MG63 (cell line): ENCODE data around the gene RUVBL2. TPM values are rescaled to one million over a fixed set of nuclear protein-coding genes. Genes with fewer than 3 reads are reported as not detected.

Experiments
- total RNA-seq: library from RNA; depleted of rRNA; stranded (reverse); fragments of >200 nt; shearing (Covaris generic); gene quantifications from 2 replicates; pipeline ENCODE4 v1.2.3, GENCODE V29; 2014; ENCODE audit warnings: low replicate concordance; rRNA removed

The RUVBL2 gene
- total RNA-seq, 1 experiment from 2014 or later = 644 TPM

Other genes starting within 250 kb of the RUVBL2 start
- not detected in 2 replicates for gene IZUMO1, start 247.0 kb upstream of the RUVBL2 start, total RNA-seq
- 0.07 and 0.16 TPM in 2 replicates for gene FUT1, start 241.2 kb upstream of the RUVBL2 start, total RNA-seq
- not detected in 2 replicates for gene FGF21, start 238.4 kb upstream of the RUVBL2 start, total RNA-seq
- gene BCAT2, start 182.9 kb upstream of the RUVBL2 start, total RNA-seq = 21.3 and 59.1 TPM in 2 replicates
- gene HSD17B14, start 157.4 kb upstream of the RUVBL2 start, total RNA-seq = not detected in 2 replicates
- 5.4 and 14.5 TPM in 2 replicates for gene PLEKHA4, start 125.3 kb upstream of the RUVBL2 start, total RNA-seq
- gene PPP1R15A, start 121.5 kb upstream of the RUVBL2 start, total RNA-seq = 26.1 and 36.4 TPM in 2 replicates
- not detected in 2 replicates for gene TULP2, start 95.1 kb upstream of the RUVBL2 start, total RNA-seq
- gene NUCB1, start 93.6 kb upstream of the RUVBL2 start, total RNA-seq = 157 and 236 TPM in 2 replicates
- gene DHDH, start 60.2 kb upstream of the RUVBL2 start, total RNA-seq = not detected in 2 replicates
- 38.2 and 61.4 TPM in 2 replicates for gene BAX, start 39.0 kb upstream of the RUVBL2 start, total RNA-seq
- gene FTL, start 28.6 kb upstream of the RUVBL2 start, total RNA-seq = 880 and 1,766 TPM in 2 replicates
- 34.3 and 46.2 TPM in 2 replicates for gene GYS1, start 578 bp upstream of the RUVBL2 start, total RNA-seq
- gene LHB, start 23.2 kb downstream of the RUVBL2 start, total RNA-seq = not detected in 2 replicates
- not detected in 2 replicates for gene CGB3, start 30.4 kb downstream of the RUVBL2 start, total RNA-seq
- gene CGB2, start 38.0 kb downstream of the RUVBL2 start, total RNA-seq = not detected in 2 replicates
- gene CGB1, start 43.0 kb downstream of the RUVBL2 start, total RNA-seq = not detected in 2 replicates
- not detected in 2 replicates for gene CGB5, start 50.0 kb downstream of the RUVBL2 start, total RNA-seq
- not detected in 2 replicates for gene CGB8, start 55.2 kb downstream of the RUVBL2 start, total RNA-seq
- not detected in 2 replicates for gene CGB7, start 63.9 kb downstream of the RUVBL2 start, total RNA-seq
- gene NTF4, start 70.9 kb downstream of the RUVBL2 start, total RNA-seq = not detected in 2 replicates
- not detected in 2 replicates for gene KCNA7, start 78.8 kb downstream of the RUVBL2 start, total RNA-seq
- gene SNRNP70, start 91.6 kb downstream of the RUVBL2 start, total RNA-seq = 172 and 247 TPM in 2 replicates
- gene LIN7B, start 120.5 kb downstream of the RUVBL2 start, total RNA-seq = 12.3 and 20.4 TPM in 2 replicates
- gene C19orf73, start 125.3 kb downstream of the RUVBL2 start, total RNA-seq = 3.7 and 4.6 TPM in 2 replicates
- gene PPFIA3, start 125.7 kb downstream of the RUVBL2 start, total RNA-seq = 3.4 and 21.4 TPM in 2 replicates
- not detected in 2 replicates for gene HRC, start 161.5 kb downstream of the RUVBL2 start, total RNA-seq
- gene TRPM4, start 163.9 kb downstream of the RUVBL2 start, total RNA-seq = 7.9 and 8.4 TPM in 2 replicates